GM21619 (cell line): ENCODE data around the gene NLRP6.

ENCODE experiments used
- ATAC-seq: cut with Tn5 transposase; IDR thresholded peaks from one replicate; pipeline ENCODE4 v1.9.1; 2021; ENCODE audit not compliant: unreplicated experiment

Gene NLRP6

GRCh38 chr11:292211-293121, 14.3 kb downstream of the NLRP6 start:
- ATAC-seq = no peak

DNA sequence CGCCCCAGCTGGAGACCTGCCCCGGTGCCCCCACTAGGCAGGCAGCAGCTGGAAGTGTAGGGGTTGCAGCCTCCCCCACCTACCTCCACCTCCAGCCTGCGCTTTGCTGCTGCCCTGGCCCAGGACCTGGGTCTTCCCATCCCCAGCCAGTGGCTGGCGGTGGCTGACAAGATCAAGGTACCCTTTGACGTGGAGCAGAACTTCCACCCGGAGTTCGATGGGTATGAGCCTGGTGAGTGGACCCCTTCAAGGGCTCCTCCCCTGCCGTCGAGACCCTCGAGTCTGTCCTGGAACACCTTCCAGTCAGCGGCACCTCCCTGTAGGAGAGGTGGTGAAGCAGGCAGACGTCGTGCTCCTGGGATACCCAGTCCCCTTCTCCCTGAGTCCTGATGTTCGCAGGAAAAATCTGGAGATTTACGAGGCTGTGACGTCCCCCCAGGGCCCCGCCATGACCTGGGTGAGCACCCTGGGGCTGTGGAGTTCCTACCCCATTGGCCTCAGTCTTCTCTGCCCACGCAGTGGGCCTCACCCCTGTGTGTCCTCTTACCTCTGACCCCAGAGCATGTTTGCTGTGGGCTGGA, 15.2 kb downstream of the NLRP6 start:
- no peak for ATAC-seq

DNA sequence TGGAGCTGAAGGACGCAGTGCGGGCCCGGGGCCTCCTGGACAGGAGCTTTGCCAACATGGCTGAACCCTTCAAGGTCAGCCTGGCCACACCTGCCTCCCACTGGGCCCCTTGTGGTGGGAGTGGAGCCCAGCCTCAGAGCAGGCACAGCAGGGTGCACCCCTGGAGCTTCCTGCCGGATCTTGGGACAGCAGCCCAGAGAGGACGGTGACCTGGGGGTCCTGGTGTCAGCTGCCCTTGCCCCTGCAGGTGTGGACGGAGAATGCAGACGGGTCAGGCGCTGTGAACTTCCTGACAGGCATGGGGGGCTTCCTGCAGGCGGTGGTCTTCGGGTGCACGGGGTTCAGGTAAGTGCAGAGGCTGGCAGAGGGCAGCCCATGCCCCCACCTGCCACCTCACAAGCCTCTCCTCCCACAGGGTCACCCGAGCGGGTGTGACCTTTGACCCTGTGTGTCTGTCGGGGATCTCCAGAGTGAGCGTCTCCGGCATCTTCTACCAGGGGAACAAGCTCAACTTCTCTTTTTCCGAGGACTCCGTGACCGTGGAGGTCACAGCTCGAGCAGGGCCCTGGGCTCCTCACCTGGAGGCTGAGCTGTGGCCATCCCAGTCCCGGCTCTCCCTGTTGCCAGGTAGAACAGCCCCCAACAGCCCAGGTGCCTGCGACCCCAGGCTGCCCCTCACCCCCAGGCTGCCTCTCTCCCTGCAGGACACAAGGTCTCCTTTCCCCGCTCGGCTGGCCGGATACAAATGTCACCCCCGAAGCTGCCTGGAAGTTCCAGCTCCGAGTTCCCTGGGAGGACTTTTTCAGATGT, 15.8 kb downstream of the NLRP6 start:
- no peak for ATAC-seq

DNA sequence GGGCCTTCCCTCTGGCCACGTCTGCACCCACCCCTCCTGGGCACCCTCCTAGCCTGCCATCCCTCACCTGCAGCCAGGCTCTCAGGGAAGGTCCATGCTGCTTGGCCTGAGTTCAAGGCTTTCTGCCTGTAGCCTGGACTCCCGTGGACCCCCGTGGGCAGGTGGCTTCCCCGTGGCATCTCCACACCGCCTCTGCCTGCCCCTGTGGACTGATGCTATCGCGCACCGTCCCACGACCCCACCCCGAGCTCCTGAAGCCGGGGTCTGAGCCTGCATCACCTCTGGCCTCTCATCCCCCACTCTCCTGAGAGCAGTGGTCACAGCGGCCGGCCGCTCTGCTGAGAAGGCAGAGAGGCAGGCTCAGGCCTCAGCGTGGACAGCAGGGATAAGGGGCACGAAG, 16.6 kb downstream of the NLRP6 start:
- no peak for ATAC-seq

DNA sequence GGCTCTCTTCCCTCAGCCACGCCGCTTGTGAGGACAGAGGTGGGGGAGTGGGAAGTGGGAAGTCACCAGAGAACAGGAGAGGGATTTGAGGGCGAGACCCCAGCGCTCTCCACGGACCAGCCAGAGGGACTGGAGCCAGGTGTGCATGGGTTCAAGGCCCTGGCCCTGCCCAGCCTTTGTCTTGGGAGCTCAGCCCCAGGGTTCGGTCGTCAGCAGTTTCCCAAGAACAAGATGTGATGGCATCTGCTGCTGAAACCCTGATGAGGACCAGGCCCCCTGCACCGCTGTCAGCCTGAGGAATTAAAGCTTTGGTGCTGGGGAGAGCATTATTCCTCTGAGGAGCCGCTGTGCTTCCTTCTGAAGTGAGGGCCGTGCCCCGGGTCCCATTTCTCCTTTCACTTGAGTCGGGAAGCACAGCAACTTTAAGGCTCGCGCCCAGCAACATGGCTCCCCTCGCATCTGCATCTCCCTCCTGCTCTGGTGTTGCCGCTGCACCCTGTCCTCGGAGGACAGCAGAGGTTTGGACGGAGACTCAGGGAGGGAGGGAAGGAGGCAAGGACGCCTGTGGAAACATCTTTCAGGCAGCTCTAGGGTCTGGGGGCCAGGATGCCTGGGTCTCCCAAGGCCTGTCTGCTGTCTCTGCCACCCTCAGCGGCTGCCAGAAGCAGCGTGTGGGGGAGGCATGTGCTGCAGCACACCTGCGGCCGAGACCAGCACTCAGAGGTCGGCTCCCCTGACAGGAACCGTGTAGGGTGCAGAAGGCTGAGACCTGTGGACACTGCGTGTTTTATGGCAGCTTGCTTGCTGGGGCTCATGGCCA, 17.4 kb downstream of the NLRP6 start:
- no peak for ATAC-seq

DNA sequence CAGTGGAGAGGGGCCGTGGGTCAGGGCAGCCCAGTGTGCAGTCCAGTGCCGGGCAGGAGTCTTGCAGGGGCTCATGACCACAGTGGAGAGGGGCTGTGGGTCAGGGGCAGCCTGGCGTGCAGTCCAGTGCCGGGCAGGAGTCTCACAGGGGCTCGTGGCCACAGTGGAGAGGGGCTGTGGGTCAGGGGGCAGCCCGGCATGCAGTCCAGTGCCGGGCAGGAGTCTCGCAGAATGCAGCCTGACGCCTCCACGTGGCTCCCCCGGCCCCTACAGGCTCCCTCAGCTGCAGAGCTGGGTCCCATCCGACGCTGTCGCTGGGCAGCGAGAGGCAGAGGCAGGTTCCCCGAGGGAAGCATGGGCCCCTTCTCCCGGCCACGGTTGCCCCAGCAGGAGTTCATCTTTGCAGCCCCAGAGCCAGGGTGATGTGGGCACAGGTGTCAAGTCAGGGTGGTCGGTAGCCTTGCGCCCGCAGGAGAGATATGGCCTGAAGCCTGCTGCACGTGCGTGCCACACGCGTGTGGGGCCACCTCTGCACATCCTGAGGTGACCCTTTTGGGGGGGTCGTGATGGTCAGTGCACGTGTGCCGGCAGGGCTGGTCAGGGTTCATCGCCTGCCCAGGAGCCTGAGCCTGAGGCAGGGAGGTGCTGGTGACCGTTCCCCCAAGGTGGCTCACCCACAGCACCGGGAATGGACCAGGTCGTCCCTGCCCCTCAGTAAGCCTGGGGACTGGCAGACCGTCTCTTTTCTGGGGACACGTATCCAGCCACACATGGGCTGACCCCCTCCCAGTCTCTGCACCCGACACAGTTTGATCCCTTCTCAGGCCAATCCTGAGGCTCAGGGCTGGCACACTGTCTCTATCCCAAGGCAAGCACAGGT, 18.2 kb downstream of the NLRP6 start:
- no peak for ATAC-seq

- ATAC-seq = no peak
Observed at GRCh38 chr11:297051-297585, 18.9 kb downstream of the NLRP6 start.

DNA sequence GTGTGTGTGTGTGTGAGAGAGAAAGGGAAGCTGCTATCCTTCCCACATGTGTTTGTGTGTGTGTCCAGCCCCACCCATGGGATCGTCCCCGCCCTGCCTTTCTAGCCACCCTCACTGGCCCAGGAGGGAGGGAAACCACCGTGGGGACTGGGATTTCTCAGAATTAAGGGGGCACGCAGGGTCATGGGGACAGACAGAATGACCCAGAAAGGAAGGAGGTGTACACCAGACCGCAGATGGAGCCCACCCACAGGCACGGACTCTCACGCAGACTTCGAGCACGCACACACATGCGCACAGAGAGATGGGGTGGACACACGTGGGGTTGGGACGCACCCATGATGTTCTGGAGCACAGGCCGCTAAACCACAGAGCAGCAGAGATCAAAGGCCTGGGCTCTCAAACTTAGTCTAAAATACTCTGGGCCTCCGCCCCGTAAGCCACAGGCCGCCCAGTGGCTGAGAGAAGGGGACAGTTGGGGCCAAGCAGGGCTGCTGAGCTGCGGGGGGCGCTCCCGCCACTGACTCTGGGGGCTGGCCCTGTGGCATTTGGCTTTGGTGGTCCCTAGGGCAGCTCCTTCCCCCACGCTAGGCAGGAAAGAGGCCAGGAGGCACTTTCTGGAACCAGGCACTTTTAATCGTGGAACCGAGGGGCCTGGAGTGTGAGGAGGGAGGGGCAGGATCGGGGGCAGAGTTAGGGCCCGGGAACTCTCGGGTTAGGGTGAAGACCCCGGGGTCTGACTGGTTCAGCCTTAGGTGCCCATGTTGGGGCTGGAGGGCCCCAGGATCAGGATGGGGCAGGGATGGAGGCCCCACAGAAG, 19.6 kb downstream of the NLRP6 start:
- ATAC-seq = no peak

- no peak for ATAC-seq
Observed at GRCh38 chr11:298406-299065, 20.3 kb downstream of the NLRP6 start.

GRCh38 chr11:299081-299891, 21.1 kb downstream of the NLRP6 start, which contains the start of gene IFITM5:
Gene IFITM5, minus strand, starts transcription at chr11:299526. Its CDS starts 36 bp downstream, at chr11:299490.
- ATAC-seq = no peak

GRCh38 chr11:299951-300735, 21.9 kb downstream of the NLRP6 start:
- ATAC-seq = no peak

DNA sequence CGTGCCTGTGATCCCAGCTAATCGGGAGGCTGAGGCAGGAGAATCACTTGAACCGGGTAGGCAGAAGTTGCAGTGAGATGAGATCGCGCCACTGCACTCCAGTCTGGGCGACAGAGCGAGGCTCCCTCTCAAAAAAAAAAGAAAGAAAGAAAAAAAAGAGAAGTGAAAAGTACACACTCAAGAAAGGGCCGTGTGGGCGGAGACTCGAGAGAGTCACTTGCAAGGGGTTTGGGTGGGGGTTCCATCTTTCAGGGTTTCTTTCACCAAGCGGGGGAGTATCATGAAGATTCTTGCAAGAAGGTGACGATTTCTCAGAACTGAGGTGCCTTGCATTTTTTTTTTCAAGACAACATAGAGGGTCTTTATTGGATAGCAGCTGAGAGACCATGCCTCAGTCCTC, 25.2 kb downstream of the NLRP6 start:
- no peak for ATAC-seq

GRCh38 chr11:304061-304506, 25.9 kb downstream of the NLRP6 start:
- ATAC-seq = no peak

DNA sequence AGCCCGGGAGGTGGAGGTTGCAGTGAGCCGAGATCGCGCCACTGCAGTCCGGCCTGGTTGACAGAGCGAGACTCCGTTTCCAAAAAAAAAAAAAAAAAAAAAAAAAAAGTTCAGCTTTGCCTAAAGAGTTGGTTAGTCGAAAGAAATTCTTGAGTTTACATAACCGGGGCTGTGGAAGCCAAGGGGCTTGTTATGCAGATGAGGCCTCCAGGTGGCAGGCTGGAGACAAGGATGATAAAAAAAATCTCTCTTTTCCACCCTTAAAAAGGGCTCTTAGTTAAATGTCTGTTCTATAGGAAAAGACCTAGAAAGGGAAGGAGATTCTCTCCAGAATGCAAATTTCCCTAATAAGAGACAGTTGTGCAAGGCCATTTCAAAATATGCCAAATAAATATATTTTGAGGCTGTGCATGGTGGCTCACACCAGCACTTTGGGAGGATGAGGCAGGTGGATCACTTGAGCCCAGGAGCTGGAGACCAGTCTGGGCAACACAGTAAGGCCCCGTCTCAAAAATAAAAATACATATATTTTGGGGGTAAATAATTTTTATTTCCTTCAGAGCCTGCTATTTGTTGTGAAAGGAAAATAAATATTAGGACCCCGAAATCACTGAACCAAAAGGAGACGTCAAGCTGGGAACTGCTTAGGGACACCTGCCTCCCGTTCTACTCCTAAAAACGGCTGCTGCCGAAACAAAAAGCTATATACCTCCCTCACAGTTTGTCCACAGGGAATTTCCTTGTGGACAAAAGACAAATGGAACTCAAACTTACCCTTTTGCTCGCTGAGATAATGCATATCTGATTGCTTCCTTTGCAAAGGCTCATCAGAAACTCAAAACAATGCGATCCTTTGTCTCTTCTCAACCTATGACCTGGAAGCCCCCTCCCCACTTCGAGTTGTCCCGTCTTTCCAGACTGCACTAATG, 27.0 kb downstream of the NLRP6 start:
- no peak for ATAC-seq

GRCh38 chr11:305844-306211, 27.6 kb downstream of the NLRP6 start:
- ATAC-seq = no peak
